ENCODE measurements around the gene EHBP1. TPM values are rescaled to one million over a fixed set of nuclear protein-coding genes. Genes with fewer than 3 reads are reported as not detected.

EHBP1 gene
- polyA plus RNA-seq (ENCODE audit: insufficient read length in 4 of 4): 10 to 100 TPM; 43.1 to 55.7 (median 49.7) TPM

DNA sequence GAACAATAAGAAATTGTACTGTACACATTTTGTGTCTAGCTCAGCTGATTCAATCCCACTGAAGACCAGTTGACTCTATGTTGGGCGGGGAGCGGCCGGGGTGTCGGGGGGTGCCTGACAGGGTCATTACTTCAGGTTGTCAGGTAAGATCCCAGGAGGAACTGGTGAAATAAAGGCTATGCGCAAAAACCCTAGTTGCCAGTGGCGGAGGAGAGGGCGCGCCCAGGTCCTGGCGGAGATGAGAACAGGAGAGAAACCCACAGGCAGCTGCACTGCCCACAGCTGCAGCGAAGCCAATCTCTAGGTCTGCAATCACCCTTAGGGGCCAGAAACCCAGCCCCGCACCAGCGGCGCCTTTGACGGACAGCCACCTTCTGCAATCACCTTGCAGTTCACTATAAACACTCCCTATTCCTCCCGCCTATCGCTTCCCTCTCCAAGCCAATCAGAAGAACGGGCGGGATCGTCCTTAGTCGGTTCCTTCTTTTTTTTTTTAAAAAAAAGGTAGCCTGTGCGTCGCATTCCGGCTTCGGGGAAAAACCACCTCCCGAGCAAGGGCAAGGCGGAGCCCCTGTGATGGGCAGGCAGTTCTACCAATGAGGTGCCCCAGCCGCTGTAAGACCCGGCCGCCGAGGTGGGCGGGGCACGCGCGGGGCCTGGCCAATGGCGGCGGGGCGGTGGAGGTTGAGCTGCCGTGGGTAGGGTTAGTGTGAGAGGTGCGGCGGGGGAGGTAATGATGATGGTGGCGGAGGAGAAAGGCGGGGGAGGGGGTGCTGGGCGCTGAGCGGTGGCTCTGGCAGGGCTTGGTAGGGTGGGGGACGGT is at the start of gene EHBP1:
Gene EHBP1 (plus strand): TSS at position 707 of the 823 bp plus-strand sequence. CDS start 1,479 bp downstream, outside the sequence.
- DNase-seq (ENCODE audit: low read depth in 4 of 4, low spot score in 3 of 4): peak; percentile 96 to 98 (median 97)

DNA sequence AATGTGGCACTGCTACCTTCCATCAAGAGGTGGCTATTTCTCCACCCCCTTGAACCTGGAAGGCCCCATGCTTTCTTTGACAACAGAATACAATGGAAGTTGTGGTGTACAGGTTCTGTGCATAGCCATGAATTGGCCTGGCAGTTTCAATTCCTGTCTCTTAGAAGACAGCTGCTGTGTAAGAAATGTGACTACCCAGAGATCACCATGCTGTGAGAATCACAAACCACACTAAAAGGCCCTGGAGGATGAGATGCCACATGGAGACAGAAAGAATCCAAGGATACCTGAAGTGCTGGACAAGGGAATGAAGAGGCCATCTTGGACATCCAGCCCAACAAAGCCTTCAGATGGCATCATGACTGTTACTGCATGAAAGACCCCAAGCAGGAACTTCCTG is 47.7 kb upstream of the EHBP1 start:
- no peak for DNase-seq (ENCODE audit: low read depth in 4 of 4, low spot score in 3 of 4)

DNA sequence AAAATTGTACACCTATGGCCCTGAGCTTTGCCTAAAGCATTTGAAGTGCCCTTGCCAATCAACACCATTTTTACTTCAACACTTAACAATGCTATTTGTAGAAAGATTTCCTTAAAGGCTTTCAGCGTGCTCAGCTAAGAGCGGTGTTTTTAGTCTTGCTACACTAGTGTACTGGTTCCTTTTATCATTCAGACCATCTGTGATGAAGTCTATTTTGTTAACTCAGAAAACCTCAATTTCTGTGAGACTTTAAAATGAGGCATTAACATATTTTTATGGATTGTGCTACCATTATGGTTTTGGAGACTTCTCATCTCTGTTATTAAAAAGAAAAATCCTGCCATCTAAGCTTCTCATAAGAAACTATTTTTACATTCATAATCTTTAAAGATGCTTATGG is 46.6 kb upstream of the EHBP1 start:
- no peak for DNase-seq (ENCODE audit: low read depth in 4 of 4, low spot score in 3 of 4)

- no peak for DNase-seq (ENCODE audit: low read depth in 4 of 4, low spot score in 3 of 4)
Observed at GRCh38 chr2:62660087-62660486, 45.4 kb upstream of the EHBP1 start.

DNA sequence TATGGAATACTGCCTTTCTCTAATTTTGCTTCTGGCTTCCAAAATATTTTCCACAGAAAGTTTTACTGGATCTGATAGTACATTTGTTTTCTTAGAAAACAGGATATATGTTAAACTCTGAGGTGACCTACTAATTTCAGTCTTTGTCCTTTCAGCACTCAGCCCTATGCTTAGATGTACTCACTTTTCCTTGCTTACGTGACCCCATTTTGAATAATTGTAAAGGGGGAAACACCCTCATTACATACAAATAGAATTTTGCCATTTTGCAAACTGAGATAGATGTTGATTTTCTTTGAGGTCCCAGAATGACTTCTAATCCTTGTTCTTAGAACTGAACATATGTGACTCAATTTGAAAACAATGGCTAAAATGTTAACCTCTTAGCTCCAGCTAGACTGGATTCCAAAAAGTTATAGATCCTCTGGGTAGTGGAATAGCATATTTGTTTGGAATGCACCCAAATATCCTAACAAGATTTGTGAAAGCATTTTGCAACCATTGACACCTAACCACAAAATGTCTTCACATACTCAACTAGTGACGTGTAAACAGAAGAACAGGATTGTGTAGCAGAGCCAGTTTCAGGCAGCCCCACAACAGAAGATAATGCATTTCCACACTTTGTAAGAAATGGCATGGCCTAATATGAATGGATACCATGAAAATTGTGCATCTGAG is 44.8 kb upstream of the EHBP1 start:
- no peak for DNase-seq (ENCODE audit: low read depth in 4 of 4, low spot score in 3 of 4)

DNA sequence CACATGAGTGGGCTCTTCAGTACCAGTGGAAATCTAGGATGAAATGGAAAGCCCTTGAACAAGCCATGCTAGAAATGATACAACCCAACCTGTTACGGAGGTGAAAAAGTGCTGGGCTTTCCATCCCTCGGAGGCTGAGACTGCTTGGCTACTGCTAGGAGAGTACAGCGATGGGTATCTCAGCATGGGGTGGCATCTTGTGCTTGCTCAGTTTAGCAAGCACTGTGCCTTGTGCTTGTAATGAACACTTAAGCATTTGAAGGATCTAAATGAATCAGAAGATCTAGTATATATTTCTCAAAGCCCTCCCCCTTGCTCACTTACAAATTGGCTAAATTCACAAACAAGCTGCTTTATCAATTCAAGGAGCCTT is 44.3 kb upstream of the EHBP1 start:
- DNase-seq (ENCODE audit: low read depth in 4 of 4, low spot score in 3 of 4): no peak

DNA sequence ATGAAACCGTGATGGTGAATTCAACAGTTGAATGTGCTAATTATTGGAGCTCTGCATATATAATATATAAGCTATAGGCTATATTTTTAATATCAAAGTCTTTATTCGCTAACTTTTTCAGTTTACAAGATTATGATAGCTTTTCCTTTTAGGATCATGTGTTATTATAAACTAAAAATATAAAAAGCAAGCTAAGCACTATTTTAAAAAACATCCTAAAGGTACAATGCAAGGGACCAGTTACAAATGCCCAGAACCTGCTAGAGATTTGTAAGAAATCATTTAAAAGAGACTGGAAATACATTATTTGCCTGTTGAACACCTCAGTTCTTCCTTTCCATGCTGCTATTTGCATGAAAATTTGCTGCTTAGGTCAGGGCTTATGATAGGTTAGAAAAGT is 43.4 kb upstream of the EHBP1 start:
- DNase-seq (ENCODE audit: low read depth in 4 of 4, low spot score in 3 of 4): no peak

DNA sequence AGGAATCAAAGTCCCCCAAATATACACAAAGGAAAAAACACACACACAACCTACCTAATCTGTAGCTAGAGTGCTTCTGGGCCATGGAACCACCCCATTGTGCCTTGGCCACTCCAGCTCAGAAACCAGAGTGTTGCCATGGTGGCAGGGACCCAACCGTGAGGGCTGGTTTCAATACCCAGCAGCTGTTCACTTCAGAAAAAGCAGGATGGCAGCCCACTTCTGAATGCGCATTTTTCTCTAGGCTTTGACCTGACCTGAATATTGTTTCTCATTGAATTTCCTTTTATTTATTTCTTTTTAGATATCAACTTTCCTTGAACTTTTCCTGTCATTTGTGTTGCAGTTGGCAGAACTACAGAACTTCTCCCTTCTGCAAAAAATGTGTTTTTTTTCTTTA is 43.0 kb upstream of the EHBP1 start:
- DNase-seq (ENCODE audit: low read depth in 4 of 4, low spot score in 3 of 4): no peak

DNA sequence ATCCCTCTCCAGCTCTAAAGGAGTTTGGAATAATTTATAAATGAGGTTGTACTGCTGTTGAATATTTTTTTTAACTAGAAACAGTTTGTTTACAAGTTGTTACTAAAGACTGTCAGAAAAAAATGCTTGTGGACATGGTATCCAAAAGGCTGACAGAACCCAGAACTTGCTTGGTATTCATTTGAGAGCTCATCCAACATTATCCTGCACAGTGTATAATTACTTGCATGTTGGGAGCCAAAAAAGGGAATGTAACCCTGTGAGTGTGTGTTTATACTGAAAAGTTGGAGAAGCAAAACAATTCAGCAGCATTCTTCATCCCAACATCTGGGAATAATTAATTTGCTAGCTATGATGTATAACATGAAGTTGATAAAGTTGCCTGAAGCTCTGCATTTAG is 42.1 kb upstream of the EHBP1 start:
- peak in 2 of 4 donors; percentile 51 to 70 for DNase-seq (ENCODE audit: low read depth in 4 of 4, low spot score in 3 of 4)

GRCh38 chr2:62663920-62664795 is 41.4 kb upstream of the EHBP1 start:
- peak in 1 of 4 donors; percentile 53 for DNase-seq (ENCODE audit: low read depth in 4 of 4, low spot score in 3 of 4)

DNA sequence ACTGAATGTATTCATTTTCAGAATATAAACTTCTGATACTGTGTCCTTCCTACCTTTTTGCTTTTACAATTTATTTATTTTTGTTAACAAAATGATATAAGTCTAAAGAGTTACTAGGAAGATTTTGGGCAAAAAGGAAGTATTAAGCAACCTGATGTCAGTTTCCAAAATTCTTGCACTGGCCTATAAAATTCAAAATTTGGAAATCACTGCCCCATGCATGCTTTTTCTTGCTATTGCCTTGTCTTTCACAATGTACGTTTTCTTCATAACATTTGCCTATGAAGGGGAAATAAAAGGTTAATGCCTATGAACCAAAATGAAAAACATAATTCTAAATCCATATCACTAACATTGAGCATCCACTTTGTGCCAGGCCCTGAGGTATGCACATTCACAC is 40.1 kb upstream of the EHBP1 start:
- no peak for DNase-seq (ENCODE audit: low read depth in 4 of 4, low spot score in 3 of 4)

DNA sequence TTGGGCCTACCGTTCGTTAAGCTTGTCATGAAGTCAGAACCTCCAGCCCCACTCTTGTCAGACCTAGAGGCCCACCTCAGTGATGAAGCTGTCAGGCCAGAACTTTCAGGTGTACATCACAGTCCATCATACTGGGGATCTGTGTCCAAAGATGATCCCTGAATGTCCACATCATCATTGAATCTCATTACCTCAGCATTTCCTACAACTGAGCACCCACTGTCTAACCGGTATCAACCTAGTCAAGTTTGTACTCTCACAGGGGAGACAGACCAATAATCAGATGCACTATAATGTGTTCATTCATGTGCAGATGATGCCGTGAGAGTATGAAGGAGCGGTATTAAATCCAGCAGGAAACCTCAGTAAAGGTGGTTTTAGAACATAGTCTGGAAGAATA is 36.3 kb upstream of the EHBP1 start:
- no peak for DNase-seq (ENCODE audit: low read depth in 4 of 4, low spot score in 3 of 4)

- peak in 1 of 4 donors; percentile 40 for DNase-seq (ENCODE audit: low read depth in 4 of 4, low spot score in 3 of 4)
Observed at GRCh38 chr2:62672601-62673000, 32.9 kb upstream of the EHBP1 start.

- no peak for DNase-seq (ENCODE audit: low read depth in 4 of 4, low spot score in 3 of 4)
Observed at GRCh38 chr2:62675062-62675461, 30.5 kb upstream of the EHBP1 start.

- no peak for DNase-seq (ENCODE audit: low read depth in 4 of 4, low spot score in 3 of 4)
Observed at GRCh38 chr2:62685256-62685655, 20.3 kb upstream of the EHBP1 start.

DNA sequence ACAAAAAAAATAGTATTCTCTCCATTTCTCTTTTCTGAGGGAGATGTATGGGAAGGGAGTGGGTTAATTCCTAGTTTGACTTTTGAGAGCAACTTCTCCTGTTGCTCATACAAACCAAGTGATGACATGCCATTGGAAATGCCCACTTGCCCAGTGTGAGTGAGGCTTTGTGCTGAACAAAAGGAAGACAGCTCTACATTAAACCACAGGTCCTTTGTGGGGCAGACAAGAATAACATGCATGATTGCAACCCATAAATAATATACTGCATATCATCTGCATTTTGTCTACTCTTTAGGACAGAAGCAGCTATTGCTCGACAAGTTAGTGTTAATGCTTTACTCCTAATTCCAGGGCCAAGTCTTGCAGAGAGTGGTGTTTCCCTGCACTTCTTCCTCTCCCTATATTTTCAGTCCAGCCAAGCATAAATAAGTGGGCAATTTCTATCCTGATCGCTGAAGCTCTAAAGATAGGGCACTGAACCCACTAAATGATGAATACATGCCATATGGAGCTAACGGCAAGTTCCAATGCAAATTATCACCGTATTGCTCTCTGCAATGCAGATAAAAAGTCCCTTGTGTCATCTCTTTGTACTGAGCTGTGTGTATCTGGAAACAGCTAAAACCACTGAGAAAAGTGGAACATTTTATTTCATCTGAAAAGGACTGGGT is 19.4 kb upstream of the EHBP1 start:
- no peak for DNase-seq (ENCODE audit: low read depth in 4 of 4, low spot score in 3 of 4)

GRCh38 chr2:62687636-62688035 is 17.9 kb upstream of the EHBP1 start:
- no peak for DNase-seq (ENCODE audit: low read depth in 4 of 4, low spot score in 3 of 4)

DNA sequence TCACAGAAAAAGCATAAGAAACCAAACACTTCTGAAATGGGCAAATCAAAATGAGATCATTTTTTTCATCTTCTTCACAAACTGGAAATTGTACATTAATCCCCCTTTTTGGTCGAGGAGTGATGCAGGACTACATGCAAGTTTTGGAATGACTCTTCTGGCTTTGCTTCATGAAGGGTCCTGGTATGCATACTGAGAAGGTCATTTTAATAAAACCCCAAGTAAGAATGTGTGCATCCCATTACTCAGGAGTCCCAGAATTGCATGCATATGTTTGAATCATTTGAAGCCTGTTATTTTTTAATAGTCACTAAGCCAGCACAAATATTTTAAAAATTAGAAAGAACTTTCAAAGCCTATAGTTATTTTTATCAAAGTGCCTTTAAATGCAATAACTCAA is 16.7 kb upstream of the EHBP1 start:
- DNase-seq (ENCODE audit: low read depth in 4 of 4, low spot score in 3 of 4): no peak

DNA sequence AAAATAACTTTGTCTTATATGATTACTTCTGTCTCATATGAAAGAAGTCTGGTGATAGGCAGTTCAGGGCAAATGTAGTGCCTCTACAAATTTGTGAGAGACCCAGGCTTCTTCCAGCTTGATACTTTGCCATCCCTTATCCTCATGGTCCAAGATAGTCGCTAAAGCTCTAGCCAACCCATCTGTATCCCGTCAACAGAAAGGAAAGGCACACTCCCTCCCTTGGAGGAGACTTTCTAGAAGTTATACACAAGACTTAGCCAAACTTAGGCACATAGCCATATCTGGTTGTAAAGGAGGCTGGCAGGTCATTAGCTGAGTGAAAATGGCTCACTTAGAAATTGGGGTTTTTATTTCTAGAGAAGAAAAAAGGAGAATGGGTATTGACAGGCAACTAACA is 14.3 kb upstream of the EHBP1 start:
- no peak for DNase-seq (ENCODE audit: low read depth in 4 of 4, low spot score in 3 of 4)

GRCh38 chr2:62692225-62692624 is 13.3 kb upstream of the EHBP1 start:
- DNase-seq (ENCODE audit: low read depth in 4 of 4, low spot score in 3 of 4): no peak

- no peak for DNase-seq (ENCODE audit: low read depth in 4 of 4, low spot score in 3 of 4)
Observed at GRCh38 chr2:62698653-62699052, 6.9 kb upstream of the EHBP1 start.

Measured in right renal pelvis (tissue), 4 donors.